WI38 (cell line): ENCODE data around the gene SLC32A1.

Experiments used
- H3K4me3 ChIP-seq: 2 replicates; pipeline ENCODE4 v1.5.1; 2011; ENCODE audit warnings: low read depth, mild to moderate bottlenecking, control low read depth, low read length
- TF ChIP-seq, protein P1 (sequence below): IDR thresholded peaks from 2 replicates; pipeline ENCODE4 v1.5.1; 2012; ENCODE audit warnings: low read depth, mild to moderate bottlenecking, control low read depth, low read length

The SLC32A1 gene, protein sequence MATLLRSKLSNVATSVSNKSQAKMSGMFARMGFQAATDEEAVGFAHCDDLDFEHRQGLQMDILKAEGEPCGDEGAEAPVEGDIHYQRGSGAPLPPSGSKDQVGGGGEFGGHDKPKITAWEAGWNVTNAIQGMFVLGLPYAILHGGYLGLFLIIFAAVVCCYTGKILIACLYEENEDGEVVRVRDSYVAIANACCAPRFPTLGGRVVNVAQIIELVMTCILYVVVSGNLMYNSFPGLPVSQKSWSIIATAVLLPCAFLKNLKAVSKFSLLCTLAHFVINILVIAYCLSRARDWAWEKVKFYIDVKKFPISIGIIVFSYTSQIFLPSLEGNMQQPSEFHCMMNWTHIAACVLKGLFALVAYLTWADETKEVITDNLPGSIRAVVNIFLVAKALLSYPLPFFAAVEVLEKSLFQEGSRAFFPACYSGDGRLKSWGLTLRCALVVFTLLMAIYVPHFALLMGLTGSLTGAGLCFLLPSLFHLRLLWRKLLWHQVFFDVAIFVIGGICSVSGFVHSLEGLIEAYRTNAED

DNA sequence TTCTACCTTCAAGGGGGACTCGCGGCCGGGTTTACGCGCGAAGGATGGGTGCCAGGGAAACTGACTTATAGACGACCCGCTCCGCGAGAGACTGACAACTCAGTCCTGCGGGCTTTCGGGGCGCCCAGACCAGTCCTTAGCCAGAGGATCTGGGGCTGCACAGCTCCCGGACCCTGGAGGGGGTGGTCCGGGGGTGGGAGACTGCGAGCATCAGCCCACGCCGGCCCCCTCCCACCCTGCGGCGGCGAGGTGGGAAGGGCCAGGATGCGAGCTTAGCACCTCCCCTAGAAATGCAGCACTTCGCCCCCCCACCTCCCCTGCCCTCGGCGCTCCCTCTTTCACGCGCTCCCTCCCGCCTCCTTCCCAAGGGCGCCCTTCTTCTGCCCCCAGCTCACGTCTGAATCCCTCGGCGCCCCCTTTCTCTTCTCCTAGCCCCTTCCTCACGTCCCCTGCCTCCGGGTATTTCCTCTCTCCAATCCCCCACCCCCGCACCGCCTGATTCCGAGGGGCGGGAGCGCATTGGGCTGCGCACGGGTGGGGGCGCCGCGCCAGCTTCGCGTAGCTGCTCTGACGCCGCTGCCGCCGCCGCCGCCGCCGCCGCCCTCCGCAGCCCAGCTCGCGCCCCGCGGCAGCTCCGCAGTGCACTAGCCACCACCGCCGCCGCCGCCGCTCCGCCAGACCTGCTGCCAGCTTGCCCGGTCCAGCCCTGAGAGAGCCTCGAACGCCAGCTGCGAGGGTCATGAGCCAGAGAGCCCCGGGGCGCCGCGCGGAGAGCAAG lies at the start of gene SLC32A1:
TSS of gene SLC32A1 (plus strand) at position 639 of the 778 bp plus-strand sequence. CDS start 239 bp downstream, outside the sequence.
- no peak within 1 kb of the TSS for H3K4me3 ChIP-seq
- TF ChIP-seq, protein P1, sequence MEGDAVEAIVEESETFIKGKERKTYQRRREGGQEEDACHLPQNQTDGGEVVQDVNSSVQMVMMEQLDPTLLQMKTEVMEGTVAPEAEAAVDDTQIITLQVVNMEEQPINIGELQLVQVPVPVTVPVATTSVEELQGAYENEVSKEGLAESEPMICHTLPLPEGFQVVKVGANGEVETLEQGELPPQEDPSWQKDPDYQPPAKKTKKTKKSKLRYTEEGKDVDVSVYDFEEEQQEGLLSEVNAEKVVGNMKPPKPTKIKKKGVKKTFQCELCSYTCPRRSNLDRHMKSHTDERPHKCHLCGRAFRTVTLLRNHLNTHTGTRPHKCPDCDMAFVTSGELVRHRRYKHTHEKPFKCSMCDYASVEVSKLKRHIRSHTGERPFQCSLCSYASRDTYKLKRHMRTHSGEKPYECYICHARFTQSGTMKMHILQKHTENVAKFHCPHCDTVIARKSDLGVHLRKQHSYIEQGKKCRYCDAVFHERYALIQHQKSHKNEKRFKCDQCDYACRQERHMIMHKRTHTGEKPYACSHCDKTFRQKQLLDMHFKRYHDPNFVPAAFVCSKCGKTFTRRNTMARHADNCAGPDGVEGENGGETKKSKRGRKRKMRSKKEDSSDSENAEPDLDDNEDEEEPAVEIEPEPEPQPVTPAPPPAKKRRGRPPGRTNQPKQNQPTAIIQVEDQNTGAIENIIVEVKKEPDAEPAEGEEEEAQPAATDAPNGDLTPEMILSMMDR, result no peak

DNA sequence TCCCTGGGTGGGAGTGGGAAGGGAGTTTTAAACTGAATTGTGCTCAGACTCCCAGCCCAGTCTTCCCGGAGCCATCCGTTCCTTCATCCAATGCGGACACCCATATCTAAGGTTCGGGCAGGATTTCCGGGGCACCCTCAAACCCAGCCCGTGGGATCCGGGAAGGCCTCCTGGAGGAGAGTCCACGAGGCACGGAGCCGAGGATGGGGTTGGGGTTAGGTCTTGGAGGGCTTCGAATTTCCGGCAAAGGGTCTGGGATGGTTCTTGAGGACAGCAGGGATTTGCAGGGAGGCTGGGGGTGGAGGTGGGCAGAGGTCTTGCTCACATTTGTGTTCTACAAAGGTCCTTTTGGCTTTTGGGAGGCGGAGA lies 49.5 kb upstream of the SLC32A1 start:
- H3K4me3 ChIP-seq, result no peak overlapping the region
- TF ChIP-seq, protein P1, result no peak

DNA sequence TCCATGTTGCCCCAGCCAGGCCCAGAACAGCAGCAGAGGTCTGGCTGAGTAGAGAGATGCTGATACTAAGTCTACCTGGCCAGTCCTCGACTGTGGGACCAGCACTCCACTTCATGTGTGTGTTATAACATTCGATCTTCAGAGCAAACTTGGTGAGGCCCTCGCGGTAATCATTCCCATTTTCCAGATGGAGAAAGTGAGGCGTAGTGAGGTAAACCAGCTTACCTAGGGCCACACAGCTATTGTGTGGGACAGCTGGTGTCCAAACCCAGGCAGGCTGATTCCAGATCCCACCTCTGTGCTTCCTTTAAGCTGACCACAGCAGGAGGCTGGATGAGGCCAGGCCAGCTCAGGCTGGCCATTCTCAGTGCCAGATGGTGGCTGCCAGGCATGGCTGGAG lies 47.7 kb upstream of the SLC32A1 start:
- TF ChIP-seq, protein P1, result no peak
- no peak overlapping the region for H3K4me3 ChIP-seq

DNA sequence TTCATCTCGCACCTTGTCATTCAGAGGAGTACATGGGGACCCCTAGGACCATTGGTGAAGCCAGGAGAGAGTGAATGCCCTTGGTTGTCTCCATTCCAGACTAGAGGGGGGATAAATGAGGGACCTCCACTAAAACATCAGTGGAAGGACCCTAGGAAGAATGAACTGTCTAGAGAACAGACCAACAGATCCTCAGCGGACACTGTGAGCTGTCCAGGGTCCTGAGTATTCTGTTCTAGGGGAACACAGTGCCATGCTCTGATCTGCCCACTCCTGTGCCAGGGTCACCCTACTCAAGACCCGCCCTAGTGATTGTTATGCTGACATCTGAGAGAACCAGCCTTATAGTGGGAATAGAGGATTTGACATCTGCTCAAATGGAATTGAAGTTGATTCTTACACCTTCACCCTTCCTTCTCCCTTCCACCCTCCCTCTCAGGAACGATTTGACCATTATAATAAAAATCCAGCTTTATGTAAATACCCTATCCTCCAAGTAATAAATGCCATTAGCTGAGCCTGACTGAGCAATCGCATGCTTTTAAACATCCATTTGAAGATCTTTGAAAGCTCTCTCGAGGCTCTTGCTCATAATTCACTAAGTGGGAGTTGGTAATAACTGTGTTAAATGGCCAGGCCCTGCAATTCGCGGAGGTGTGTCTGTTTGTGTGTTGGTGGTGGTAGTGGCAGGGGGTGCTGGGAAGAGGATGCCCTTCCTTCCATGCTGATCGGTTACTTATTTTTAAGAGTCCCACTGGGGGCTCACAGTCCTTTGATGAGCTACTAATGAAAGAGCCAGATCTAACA lies 43.6 kb upstream of the SLC32A1 start:
- TF ChIP-seq, protein P1, result no peak
- H3K4me3 ChIP-seq, result no peak overlapping the region

DNA sequence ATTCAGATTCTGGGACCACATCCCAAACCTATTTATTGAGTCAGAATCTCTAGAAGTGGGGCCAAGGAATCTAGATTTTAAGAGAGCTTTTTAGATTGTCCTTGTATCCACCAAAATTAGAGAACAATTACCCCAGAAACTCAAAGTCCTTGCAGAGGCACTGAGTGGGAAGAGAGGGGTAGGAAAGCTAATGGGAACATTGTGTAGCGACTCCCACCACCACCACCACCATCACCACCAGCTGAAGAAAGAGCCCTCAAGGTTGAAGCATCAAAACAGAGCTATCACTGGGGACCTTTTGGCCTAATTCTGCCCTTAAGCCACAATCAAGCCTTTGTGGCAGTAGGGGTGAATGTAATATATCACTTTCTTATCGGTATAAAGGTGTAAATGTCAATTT lies 39.0 kb upstream of the SLC32A1 start:
- TF ChIP-seq, protein P1, result no peak
- no peak overlapping the region for H3K4me3 ChIP-seq

DNA sequence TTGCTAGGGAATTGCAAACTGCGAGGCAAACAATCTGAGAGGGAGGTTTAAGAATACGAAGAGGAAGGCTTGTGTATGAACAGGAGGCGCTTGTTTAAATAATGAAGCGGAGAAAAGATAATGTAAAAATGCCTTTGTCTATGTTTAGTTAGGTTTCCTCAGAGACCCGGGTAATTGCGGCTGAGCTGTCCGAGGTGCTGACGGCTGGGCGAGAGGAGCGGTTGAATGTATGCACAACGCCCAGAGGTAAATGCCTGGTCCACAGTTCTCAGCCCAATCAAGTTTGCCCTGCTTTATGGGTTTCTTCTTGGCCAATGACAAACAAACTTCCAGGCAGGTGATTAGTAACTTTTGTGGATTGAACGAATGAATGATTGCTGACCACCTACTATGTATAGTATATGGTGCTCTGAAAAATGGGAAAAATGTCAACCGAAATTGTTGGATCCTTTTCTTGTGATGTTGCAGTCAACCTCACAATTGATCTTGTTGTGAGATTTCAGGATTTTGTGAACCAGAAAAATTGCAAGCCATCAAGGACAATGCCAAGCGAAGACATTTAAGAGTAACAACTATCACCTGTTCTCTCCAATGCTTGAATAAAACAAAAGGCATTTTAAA lies 38.3 kb upstream of the SLC32A1 start:
- TF ChIP-seq, protein P1, result no peak
- H3K4me3 ChIP-seq, result no peak overlapping the region
